Common myeloid progenitor, CD34-positive (primary cell): Measurements from ENCODE around the gene MYO18A.

Source experiments
- CTCF ChIA-PET: fragments of 350-600 bp; sonication (Branson Sonifier 250); formaldehyde crosslinking; loops from one replicate; lab custom pipeline; 2021; ENCODE audit warnings: antibody characterized with exemption; lab: Charles Lee
- POLR2A ChIA-PET: fragments of 350-600 bp; sonication (Branson Sonifier 250); formaldehyde crosslinking; loops from one replicate; lab custom pipeline; 2021; ENCODE audit warnings: antibody characterized with exemption; lab: Charles Lee
- DNase-seq, 3 donors: peaks; one replicate each; pipeline versions ENCODE4 v3.0.0 to v3.0.0-alpha.2; 2013
- H3K27ac ChIP-seq, 2 experiments: 1 replicate in 1 of 2; 2 replicates in 1 of 2; pipeline ENCODE4 v1.7.0; 2013; ENCODE audit warnings: inconsistent platforms in 2 of 2, low read length in 2 of 2, mild to moderate bottlenecking in 2 of 2, low read depth in 1 of 2, moderate library complexity in 1 of 2; ENCODE audit not compliant: severe bottlenecking in 2 of 2, insufficient read depth in 1 of 2, poor library complexity in 1 of 2
- H3K27me3 ChIP-seq, 5 experiments: replicated peaks in 2 of 5; 1 replicate in 3 of 5; 2 replicates in 2 of 5; pipeline versions ENCODE4 v1.6.1 to v1.7.0; 2013; ENCODE audit warnings: low read length in 4 of 5, mild to moderate bottlenecking in 2 of 5, moderate library complexity in 2 of 5, inconsistent platforms in 1 of 5; ENCODE audit not compliant: insufficient read depth in 5 of 5, control insufficient read depth in 4 of 5
- H3K36me3 ChIP-seq, 4 experiments: 1 replicate in 2 of 4; 2 replicates in 2 of 4; pipeline versions ENCODE4 v1.6.1 to v1.7.0; 2013; ENCODE audit warnings: low read length in 3 of 4, control low read depth in 1 of 4, mild to moderate bottlenecking in 1 of 4; ENCODE audit not compliant: control insufficient read depth in 4 of 4, insufficient read depth in 4 of 4
- H3K4me1 ChIP-seq, 4 experiments: 1 replicate in 3 of 4; 2 replicates in 1 of 4; pipeline versions ENCODE4 v1.6.1 to v1.7.1; 2013; ENCODE audit warnings: low read length in 3 of 4, mild to moderate bottlenecking in 3 of 4, control low read depth in 1 of 4, inconsistent platforms in 1 of 4, moderate library complexity in 1 of 4; ENCODE audit not compliant: control insufficient read depth in 4 of 4, insufficient read depth in 4 of 4; ENCODE audit errors: control extremely low read depth in 1 of 4
- H3K4me3 ChIP-seq, 7 experiments: 1 replicate in 4 of 7; 2 replicates in 3 of 7; pipeline versions ENCODE4 v1.5.1 to v1.7.0; 2013; ENCODE audit warnings: mild to moderate bottlenecking in 7 of 7, low read length in 6 of 7, moderate library complexity in 6 of 7, inconsistent platforms in 2 of 7, low read depth in 2 of 7, control low read depth in 1 of 7; ENCODE audit not compliant: insufficient read depth in 4 of 7, control insufficient read depth in 1 of 7; ENCODE audit errors: extremely low read depth in 1 of 7
- H3K9me3 ChIP-seq, 5 experiments: 1 replicate in 4 of 5; 2 replicates in 1 of 5; pipeline versions ENCODE4 v1.6.1 to v1.7.1; 2013; ENCODE audit warnings: low read length in 4 of 5, mild to moderate bottlenecking in 2 of 5, inconsistent platforms in 1 of 5, low read depth in 1 of 5, moderate library complexity in 1 of 5; ENCODE audit not compliant: control insufficient read depth in 4 of 5, insufficient read depth in 2 of 5; ENCODE audit errors: control extremely low read depth in 1 of 5
- WGBS: methylation state at CpG from one replicate; pipeline ENCODE4 v1.1.5; 2013; ENCODE audit not compliant: insufficient coverage; 5-methylcytosine and 5-hydroxymethylcytosine counted together

MYO18A gene

DNA sequence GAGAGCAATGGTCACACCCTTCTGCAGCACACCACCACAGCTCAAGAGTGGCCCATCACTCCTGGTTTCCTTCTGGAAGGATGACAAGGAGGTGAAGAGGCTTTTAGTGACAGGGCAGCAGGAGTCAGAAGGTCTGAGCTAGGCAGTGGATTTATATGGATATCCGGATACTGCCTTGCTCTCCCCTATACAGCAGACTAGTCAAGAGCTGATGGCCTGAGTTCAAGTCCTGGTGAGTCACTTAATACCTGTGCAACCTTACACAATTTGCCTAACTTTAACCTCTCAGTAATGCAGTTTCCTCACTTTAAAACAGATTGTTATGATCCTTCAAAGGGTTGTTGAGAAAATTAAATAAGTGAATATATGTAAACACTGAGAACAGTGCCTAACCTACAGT lies 22.9 kb downstream of the MYO18A start:
- H3K27ac ChIP-seq = no peak overlapping the region
- H3K27me3 ChIP-seq = no peaks in the 10 kb centered on the region
- no peaks in the 10 kb centered on the region for H3K9me3 ChIP-seq
- no peak overlapping the region for H3K4me3 ChIP-seq
- no peaks in the 10 kb centered on the region for H3K36me3 ChIP-seq
- 100% methylated on average over 1 of the region's 1 CpG for WGBS
- POLR2A ChIA-PET = no interaction called here
- CTCF ChIA-PET = interaction anchor here (1.0 to 1.6 kb wide), 4 partner anchors 9 to 62 kb away, joined by 3 to 5 read pairs (median 3); partner anchors contain the start of gene MYO18A
- no peak for DNase-seq
- H3K4me1 ChIP-seq = peaks cover 4 to 41% (median 26%) of the 10 kb centered on the region in 4 experiments

DNA sequence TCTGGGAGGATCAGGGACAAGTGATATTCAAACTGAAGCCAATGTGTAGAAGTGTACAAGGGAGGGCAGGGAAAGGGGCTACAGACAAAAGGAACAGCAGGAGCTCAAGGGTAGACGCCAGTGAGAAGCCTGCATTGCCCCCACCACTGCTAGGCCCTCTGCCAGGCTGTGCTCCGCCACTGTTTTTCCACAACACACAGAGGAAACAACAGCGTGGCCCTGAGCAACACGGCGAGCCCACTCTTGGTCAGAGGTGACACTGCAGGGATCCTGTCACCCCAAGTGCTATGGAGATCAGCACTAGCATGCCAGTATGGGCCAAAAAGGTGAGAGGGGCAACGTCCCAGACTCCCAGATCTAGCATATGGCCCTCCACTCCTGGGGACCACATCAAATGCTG lies 23.4 kb downstream of the MYO18A start:
- Histone ChIP-seq H3K27me3 (no peaks in the 10 kb centered on the region), H3K27ac (no peak overlapping the region), H3K36me3 (no peaks in the 10 kb centered on the region), H3K4me3 (no peak overlapping the region), H3K4me1 (peaks cover 4 to 41% (median 26%) of the 10 kb centered on the region in 4 experiments), H3K9me3 (no peaks in the 10 kb centered on the region)
- WGBS = 80% methylated on average over 4 of the region's 6 CpGs
- ChIA-PET CTCF (interaction anchor here (1.0 to 2.4 kb wide), 4 partner anchors 8 to 63 kb away, joined by 3 to 10 read pairs (median 4); partner anchors contain the start of gene MYO18A), POLR2A (no interaction called here)
- no peak for DNase-seq

DNA sequence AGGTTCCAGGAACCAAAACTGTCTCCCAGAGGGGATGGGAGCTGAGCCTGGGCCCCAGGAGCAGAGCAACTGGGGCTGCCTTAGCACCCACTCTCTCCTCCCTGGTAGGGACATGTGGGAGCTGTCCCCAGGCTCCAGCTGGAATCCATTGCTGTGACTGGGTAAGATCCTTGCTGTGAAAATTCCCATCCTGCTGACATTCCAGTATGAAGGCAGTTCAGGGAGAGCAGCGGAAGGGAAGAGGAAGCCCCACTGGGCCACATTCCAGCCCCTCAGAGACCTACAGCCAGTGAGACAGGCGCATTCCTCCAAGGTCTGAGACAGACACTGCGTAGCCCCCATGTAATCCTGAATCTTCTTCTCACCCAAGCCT lies 24.2 kb downstream of the MYO18A start:
- Histone ChIP-seq H3K36me3 (no peaks in the 10 kb centered on the region), H3K4me3 (no peak overlapping the region), H3K4me1 (peaks cover 4 to 43% (median 26%) of the 10 kb centered on the region in 4 experiments), H3K27ac (no peak overlapping the region), H3K9me3 (no peaks in the 10 kb centered on the region), H3K27me3 (no peaks in the 10 kb centered on the region)
- no peak for DNase-seq
- POLR2A ChIA-PET = no interaction called here
- CTCF ChIA-PET = interaction anchor here (0.9 to 2.4 kb wide), 5 partner anchors 21 to 64 kb away, joined by 3 to 10 read pairs (median 3); partner anchors contain the start of gene MYO18A
- WGBS = 95% methylated on average over 3 of the region's 3 CpGs

DNA sequence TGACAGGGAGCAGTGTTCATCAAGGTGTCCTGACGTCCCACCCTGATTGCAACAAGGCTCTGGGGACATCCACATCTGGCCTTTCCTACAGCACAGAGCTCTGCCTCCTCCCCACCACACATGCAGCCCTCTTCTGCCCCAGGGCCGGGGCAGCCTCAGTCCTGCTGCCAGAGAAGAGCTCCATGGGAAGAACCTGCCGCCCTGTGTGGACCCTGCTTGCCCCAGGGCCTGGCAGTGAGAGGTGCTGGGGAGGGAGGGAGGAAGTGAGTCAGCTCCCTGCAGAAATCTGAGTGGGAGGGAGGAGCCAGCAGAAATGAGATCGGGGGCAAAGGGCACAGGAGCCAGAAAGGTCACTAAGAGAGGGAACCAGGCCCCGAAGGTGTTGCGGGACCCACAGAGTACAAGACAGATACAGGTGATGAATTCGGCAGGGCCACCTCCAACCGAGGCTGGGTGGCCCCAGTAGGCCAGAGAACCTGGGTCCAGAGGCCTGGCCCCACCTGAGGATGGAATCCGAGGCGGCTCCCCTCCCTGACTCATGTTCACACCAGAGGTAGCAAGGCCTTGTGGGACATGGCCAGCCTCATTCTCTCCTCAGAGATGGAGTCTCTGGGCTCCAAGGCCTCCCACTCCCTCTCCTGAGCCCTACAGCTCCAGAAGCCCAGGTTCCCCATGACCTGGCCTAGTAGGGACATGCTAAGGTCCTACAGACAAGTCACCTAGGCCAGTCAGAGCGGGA lies 24.8 kb downstream of the MYO18A start:
- Histone ChIP-seq H3K36me3 (no peaks in the 10 kb centered on the region), H3K4me3 (no peak overlapping the region), H3K4me1 (peaks cover 4 to 45% (median 26%) of the 10 kb centered on the region in 4 experiments), H3K9me3 (no peaks in the 10 kb centered on the region), H3K27me3 (no peaks in the 10 kb centered on the region), H3K27ac (no peak overlapping the region)
- peak in 2 of 3 donors; percentile 48 to 57 for DNase-seq
- ChIA-PET POLR2A (interaction anchor here (1.0 kb wide), 1 partner anchor 13 kb away, joined by 3 read pairs; no protein-coding TSS in a partner anchor), CTCF (interaction anchor here (0.8 to 2.4 kb wide), 7 partner anchors 8 to 31 kb away, joined by 3 to 10 read pairs (median 3); no protein-coding TSS in a partner anchor)
- WGBS = 55% methylated on average over 9 of the region's 11 CpGs

DNA sequence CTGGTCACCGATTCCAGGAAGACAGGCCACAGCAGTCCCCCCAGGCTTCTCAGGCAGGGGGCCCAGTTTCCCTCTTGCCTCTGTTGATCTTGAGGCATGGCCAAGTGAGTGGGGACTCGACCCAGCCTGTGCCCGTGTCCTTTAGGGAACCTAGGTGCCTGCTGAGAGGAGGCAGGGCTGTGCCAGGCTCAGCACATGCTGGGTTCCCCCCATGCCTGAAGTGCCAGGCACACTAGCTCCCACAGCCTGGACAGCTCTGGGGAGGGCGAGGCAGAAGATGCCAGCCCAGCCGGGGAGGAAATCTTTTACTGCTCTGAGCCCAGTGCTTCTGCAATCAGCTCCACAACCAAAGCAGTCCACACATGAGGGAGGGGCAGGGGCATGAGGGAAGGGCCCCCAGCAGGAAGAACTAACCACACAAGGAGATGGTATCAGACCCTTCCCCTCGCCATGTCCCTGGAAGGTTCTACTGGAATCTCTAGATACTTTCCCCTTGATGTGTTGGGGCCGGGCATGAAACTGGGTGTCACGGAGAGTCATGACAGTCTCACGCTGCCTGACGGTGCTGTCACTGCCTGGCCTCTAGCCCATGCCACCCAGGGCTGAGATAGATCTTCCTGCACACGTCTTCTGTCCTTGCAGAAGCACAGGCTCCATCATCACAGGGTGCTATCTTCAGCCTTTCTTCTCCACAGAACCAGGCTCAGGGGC lies 25.5 kb downstream of the MYO18A start:
- CTCF ChIA-PET = interaction anchor here (0.8 to 2.4 kb wide), 8 partner anchors 9 to 31 kb away, joined by 3 to 10 read pairs (median 3); no protein-coding TSS in a partner anchor
- Histone ChIP-seq H3K36me3 (no peaks in the 10 kb centered on the region), H3K4me3 (peak overlapping the region in 3 of 7 experiments; percentile 15 to 46 (median 29)), H3K4me1 (peaks cover 7 to 46% (median 34%) of the 10 kb centered on the region in 4 experiments), H3K9me3 (no peaks in the 10 kb centered on the region), H3K27ac (no peak overlapping the region), H3K27me3 (no peaks in the 10 kb centered on the region)
- DNase-seq = peak in 2 of 3 donors; percentile 45 to 56
- 19% methylated on average over 8 of the region's 11 CpGs for WGBS
- POLR2A ChIA-PET = interaction anchor here (1.0 kb wide), 1 partner anchor 13 kb away, joined by 3 read pairs; no protein-coding TSS in a partner anchor

DNA sequence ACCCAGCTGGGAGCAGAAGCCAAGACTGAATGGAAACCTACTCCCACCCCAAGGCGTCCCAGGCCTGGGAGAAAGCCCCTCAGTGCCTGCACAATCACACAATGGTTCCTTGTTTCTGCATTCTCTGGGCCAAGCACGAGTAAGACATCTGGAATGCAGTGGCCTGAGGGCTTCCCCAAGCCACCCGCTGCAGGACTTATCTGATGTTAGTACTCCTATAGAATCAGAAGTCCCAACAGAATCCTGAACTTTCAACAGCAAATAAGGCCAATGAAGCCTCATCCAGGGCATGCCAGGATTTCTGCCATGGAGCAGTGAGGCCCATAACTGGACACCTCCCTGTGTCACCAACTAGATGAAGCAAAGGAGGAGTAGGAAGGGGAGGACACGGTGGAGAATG lies 28.6 kb downstream of the MYO18A start:
- Histone ChIP-seq H3K9me3 (no peaks in the 10 kb centered on the region), H3K27ac (no peak overlapping the region), H3K36me3 (no peaks in the 10 kb centered on the region), H3K27me3 (no peaks in the 10 kb centered on the region), H3K4me1 (peaks cover 8 to 63% (median 45%) of the 10 kb centered on the region in 4 experiments), H3K4me3 (no peak overlapping the region)
- ChIA-PET POLR2A (no interaction called here), CTCF (interaction anchor here (5.0 kb wide), 1 partner anchor 28 kb away, joined by 76 read pairs; the partner anchor contains the start of gene MYO18A)
- no peak for DNase-seq
- WGBS = 95% methylated on average over 4 of the region's 4 CpGs
